Subcutaneous adipose tissue (tissue), 4 donors: ENCODE data around the gene TTC38. TPM values are rescaled to one million over a fixed set of nuclear protein-coding genes. Genes with fewer than 3 reads are reported as not detected.

Experiments
- total RNA-seq, 4 donors: library from RNA; depleted of rRNA; stranded (reverse); fragments of >200 nt; gene quantifications; one replicate each; pipeline ENCODE4 v1.1.0, GENCODE V29; 2016
- TF ChIP-seq, protein P1 (sequence below): fragments of 450-650 bp; IDR thresholded peaks from one replicate; pipeline ENCODE4 v1.5.1; 2016; ENCODE audit warnings: low read depth, mild to moderate bottlenecking, control low read depth, antibody characterized with exemption, moderate library complexity

Gene TTC38
- total RNA-seq, 4 donors from 2014 or later: 63.7 to 285 (median 88.5) TPM

DNA sequence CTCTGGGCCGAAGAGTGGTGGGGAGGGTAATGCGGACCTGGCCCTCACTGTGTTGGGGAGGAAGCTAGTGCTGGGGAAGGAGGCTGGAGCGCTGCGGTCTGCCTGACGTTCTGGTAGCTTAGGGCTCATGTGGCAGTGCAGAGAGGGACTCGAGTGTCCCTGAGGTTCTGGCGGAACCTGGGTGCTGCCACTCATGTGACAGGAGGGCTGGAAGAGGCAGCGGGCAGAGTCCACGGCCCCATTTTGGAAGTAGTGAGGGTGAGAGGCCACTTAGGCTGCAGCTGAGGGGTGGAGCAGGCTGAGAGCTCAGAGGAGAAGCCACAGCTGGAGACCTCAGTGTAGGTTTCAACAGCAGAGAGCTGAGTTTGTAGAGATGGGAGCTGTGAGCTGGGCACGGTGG is 51.5 kb downstream of the TTC38 start:
- TF ChIP-seq, protein P1, sequence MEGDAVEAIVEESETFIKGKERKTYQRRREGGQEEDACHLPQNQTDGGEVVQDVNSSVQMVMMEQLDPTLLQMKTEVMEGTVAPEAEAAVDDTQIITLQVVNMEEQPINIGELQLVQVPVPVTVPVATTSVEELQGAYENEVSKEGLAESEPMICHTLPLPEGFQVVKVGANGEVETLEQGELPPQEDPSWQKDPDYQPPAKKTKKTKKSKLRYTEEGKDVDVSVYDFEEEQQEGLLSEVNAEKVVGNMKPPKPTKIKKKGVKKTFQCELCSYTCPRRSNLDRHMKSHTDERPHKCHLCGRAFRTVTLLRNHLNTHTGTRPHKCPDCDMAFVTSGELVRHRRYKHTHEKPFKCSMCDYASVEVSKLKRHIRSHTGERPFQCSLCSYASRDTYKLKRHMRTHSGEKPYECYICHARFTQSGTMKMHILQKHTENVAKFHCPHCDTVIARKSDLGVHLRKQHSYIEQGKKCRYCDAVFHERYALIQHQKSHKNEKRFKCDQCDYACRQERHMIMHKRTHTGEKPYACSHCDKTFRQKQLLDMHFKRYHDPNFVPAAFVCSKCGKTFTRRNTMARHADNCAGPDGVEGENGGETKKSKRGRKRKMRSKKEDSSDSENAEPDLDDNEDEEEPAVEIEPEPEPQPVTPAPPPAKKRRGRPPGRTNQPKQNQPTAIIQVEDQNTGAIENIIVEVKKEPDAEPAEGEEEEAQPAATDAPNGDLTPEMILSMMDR: no peak

DNA sequence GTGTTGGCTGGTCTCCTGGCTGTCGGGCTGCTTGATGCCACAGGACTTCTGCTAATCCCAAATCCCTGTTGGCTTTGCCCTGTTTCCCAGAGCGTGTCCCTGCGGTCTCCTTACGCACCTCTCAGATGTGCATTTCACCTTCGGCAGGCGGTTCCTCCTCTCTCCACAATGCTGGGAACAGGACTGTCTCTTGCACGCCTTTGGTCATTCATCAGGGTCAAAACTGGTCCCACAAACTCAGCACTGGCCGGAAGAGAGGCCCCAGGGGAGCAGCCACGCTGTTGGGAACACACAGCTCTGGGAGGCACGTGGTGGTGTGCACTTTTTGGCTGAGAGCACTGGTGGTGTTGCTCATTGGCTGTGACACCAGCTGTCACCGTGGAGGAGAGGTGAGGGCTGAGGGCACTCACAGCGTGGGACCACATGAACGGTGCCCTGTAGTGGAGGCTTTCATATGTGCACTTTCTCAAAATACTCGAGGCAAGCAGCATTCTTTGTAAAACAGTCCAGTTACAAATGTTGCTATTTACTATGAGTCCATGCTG is 52.4 kb downstream of the TTC38 start:
- TF ChIP-seq, protein P1: no peak

DNA sequence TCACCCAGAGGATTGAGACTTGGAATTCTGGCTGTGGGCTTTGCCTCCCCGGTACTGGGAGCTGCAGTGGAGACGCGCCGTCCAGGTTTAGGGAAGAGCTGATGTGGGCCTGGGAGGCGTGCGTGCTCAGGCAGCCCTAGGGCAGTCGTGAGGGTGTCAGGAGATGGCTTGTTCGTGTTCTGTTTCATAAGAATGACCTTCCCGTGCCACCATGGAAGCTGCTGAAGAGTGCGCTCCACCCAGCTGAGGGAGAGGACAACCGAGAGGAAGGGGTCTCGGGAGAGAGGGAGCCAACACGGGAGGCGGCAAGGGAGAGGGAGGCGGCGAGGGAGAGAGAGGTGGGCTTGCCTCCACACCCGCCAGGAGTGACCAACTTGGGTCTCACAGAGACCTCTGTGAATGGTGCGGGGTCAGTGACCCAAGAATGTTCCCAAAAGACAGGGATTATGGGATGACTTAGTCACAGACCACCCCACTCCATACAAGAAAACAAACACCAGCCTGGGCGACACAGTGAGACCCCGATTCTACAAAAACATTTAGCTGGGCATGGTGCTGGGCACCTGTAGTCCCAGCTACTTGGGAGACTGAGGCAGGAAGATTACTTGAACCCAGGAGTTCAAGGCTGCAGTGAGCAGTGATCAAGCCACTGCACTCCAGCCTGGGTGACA is 53.0 kb downstream of the TTC38 start:
- TF ChIP-seq, protein P1: no peak

DNA sequence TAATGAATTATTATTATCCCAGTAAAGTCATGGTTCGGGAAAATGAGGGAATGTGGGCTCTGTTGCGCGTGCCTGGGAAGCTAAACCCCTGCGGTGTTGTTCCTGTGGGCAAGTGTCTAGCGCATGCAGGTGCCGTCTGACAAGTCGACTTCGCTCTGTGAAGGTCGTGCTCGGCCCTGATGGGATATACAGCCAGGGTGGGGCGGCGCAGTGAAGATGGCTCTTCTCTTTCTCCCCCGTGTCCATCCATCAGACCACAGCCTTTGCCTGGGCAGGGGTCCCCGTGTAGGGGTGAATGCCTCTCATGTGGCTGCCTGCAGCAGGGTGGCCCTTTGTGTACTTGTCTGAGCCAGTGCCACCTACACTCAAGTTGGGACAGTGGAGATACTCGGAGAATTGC is 54.9 kb downstream of the TTC38 start:
- TF ChIP-seq, protein P1: no peak

DNA sequence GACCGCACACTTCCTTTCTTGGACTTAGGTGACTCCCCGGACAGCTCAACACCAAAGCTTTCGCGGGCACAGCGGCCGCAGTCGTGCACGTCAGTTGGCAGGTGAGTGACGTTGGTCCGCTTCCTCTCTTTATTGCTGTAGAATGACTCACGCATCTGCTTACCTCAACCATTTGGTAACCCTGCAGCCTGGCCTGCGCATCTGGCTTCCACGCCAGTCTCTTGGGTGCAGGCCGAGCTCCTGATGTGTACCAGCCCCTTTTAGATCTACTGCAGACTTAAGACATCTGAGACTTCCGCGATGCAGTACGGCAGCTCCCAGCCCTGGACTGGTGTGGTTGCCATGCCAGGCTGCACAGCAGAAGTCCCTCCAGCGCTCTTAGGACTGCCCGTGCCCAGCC is 55.4 kb downstream of the TTC38 start:
- TF ChIP-seq, protein P1: no peak

DNA sequence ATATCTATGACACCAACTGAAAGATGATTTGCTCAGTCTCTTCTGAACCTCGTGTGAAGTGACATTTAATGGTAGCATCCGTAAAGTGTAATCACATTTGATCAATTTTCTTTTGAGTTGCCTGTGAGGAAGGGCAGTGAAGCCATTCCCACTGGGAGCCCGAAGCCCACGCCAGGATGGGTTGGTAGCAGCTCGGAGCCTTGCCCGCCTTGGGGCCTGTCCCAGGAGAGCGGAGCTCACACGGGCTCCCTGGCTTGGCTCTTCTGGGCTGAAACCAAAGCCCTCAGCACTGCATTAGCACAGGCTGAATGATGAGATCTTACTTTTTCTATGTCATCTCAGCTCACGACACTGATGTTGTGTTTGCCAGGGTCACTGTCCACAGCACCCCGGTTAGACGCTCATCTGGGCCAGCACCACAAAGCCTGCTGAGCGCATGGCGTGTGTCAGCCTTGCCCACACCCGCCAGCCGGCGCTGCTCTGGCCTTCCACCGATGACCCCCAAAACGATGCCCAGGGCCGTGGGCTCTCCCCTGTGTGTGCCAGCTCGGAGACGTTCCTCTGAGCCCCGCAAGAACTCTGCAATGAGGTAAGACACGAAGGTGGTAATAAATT is 58.4 kb downstream of the TTC38 start:
- TF ChIP-seq, protein P1: no peak

DNA sequence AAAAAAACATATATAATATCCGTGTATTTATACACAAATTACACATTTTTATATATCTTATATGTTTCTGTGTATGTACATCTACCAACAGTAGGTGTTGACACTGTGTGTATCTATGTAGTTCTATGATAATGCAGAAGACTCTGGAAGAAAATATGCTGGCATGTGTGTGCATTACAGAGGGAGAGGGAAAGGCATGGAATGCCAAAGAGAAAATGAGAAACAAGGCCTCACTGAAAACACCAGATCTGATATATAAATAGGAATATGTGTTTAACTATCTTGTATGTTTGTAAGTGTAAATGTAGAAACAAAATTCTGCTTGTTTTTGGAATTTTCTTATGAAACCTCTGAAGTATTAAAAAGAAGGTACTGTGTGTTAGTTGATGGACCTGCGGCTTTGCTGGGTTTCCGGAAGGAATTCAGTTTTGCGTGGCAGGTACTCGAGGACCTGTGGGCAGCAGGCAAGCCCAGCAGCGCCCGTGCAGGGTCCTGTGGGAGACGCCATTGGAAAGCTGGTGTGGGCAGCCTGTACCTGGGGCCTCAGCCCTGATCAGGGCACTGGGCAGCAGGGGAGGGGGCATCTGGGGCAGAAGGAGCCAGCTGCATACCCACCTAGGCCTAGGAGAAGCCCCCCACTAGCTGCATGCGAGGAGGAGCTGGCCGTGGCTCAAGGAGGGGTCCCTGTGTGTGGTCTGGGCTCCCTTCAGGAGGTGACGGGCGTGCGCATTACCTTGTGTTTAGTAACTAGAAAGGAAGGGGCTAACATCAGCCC is 60.1 kb downstream of the TTC38 start:
- TF ChIP-seq, protein P1: no peak
